Tibial nerve (tissue), 3 donors: ENCODE measurements around the gene MDK.

Experiments
- POLR2A ChIP-seq, 2 donors: fragments of 450-650 bp; IDR thresholded peaks; one replicate each; pipeline ENCODE4 v1.6.1; 2017; ENCODE audit warnings: antibody characterized with exemption in 2 of 2, mild to moderate bottlenecking in 2 of 2, moderate library complexity in 2 of 2
- TF ChIP-seq, protein P1 (sequence below), 5 experiments: fragments of 200-600 bp in 3 of 5; fragments of 450-650 bp in 2 of 5; sonication (generic) in 3 of 5; IDR thresholded peaks; one replicate each; pipeline ENCODE4 v1.5.1; 2016 to 2019; ENCODE audit warnings: antibody characterized with exemption in 5 of 5, mild to moderate bottlenecking in 3 of 5, moderate library complexity in 2 of 5

DNA sequence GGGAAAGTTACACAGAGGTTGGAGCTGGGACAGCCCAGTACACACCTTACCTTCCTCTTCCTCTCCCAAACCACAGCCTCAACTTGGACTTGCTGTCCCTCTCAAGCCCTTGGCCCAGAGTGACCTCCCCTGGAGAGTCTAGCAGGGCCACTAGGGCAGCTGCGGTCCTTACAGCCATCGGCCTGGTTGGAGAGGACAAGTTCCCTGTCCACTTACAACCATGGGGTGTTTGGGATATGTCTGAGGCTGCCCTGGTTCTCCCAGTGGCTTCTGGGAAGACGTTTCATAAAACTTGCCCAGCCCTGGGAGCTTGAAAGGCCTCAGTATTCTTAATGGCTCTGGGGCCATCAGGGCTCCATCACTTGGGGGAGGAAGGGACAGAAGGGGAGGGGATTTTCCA, 47.3 kb upstream of the MDK start:
- TF ChIP-seq, protein P1, sequence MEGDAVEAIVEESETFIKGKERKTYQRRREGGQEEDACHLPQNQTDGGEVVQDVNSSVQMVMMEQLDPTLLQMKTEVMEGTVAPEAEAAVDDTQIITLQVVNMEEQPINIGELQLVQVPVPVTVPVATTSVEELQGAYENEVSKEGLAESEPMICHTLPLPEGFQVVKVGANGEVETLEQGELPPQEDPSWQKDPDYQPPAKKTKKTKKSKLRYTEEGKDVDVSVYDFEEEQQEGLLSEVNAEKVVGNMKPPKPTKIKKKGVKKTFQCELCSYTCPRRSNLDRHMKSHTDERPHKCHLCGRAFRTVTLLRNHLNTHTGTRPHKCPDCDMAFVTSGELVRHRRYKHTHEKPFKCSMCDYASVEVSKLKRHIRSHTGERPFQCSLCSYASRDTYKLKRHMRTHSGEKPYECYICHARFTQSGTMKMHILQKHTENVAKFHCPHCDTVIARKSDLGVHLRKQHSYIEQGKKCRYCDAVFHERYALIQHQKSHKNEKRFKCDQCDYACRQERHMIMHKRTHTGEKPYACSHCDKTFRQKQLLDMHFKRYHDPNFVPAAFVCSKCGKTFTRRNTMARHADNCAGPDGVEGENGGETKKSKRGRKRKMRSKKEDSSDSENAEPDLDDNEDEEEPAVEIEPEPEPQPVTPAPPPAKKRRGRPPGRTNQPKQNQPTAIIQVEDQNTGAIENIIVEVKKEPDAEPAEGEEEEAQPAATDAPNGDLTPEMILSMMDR (IDR thresholded peaks at IDR 0.05) = no peak
- no peak for TF ChIP-seq POLR2A (IDR thresholded peaks at IDR 0.05)
